Stimulated activated CD8-positive, alpha-beta memory T cell treated with anti-CD3 and anti-CD28 coated beads, Interleukin-4, amount 100 ng/mL, for 24 hours (primary cell): Measurements from ENCODE around the gene DENND1A.

ENCODE experiments used
- DNase-seq: peaks from one replicate; pipeline ENCODE4 v3.0.0-alpha.2; 2020; ENCODE audit warnings: low read depth

DENND1A gene

GRCh38 chr9:123353041-123353440 is 576.9 kb downstream of the DENND1A start:
- no peak for DNase-seq

GRCh38 chr9:123350590-123351310 is 579.2 kb downstream of the DENND1A start:
- no peak for DNase-seq

GRCh38 chr9:123349691-123350480 is 580.0 kb downstream of the DENND1A start:
- DNase-seq = peak; percentile 38

- DNase-seq = no peak
Measured at GRCh38 chr9:123349033-123349432, 580.9 kb downstream of the DENND1A start.

- DNase-seq = no peak
Measured at GRCh38 chr9:123348317-123348992, 581.5 kb downstream of the DENND1A start.

- no peak for DNase-seq
Measured at GRCh38 chr9:123347289-123348060, 582.5 kb downstream of the DENND1A start.

- no peak for DNase-seq
Measured at GRCh38 chr9:123346826-123347225, 583.1 kb downstream of the DENND1A start.

- DNase-seq = no peak
Measured at GRCh38 chr9:123346026-123346425, 583.9 kb downstream of the DENND1A start.

- no peak for DNase-seq
Measured at GRCh38 chr9:123345567-123345955, 584.4 kb downstream of the DENND1A start.

GRCh38 chr9:123344192-123344949 is 585.6 kb downstream of the DENND1A start:
- DNase-seq = no peak

GRCh38 chr9:123343443-123344191 is 586.3 kb downstream of the DENND1A start:
- no peak for DNase-seq

GRCh38 chr9:123342247-123342646 is 587.7 kb downstream of the DENND1A start:
- DNase-seq = no peak

GRCh38 chr9:123341816-123342215 is 588.1 kb downstream of the DENND1A start:
- no peak for DNase-seq

- no peak for DNase-seq
Measured at GRCh38 chr9:123339666-123340510, 590.0 kb downstream of the DENND1A start.

- DNase-seq = peak; percentile 62
Measured at GRCh38 chr9:123338710-123339665, 590.9 kb downstream of the DENND1A start.

- no peak for DNase-seq
Measured at GRCh38 chr9:123337971-123338370, 592.0 kb downstream of the DENND1A start.

- no peak for DNase-seq
Measured at GRCh38 chr9:123336959-123337358, 593.0 kb downstream of the DENND1A start.

- no peak for DNase-seq
Measured at GRCh38 chr9:123336449-123336848, 593.5 kb downstream of the DENND1A start.

- no peak for DNase-seq
Measured at GRCh38 chr9:123335986-123336329, 594.0 kb downstream of the DENND1A start.
